Measurements from ENCODE around the gene COX5B.
"Not testable (repeated sequence)": the region's sequence is repeated elsewhere in the genome, so short reads cannot be mapped to it uniquely, and the experiment has no call there.

The COX5B gene

GRCh38 chr2:97673915-97674283 is 28.0 kb downstream of the COX5B start:
- DNase-seq: no peak

GRCh38 chr2:97675430-97676113 is 29.7 kb downstream of the COX5B start:
- DNase-seq: no peak

- DNase-seq: no peak
Observed at GRCh38 chr2:97676620-97677019, 30.8 kb downstream of the COX5B start.

- DNase-seq: no peak
Observed at GRCh38 chr2:97677480-97677879, 31.6 kb downstream of the COX5B start.

GRCh38 chr2:97678298-97678697 is 32.4 kb downstream of the COX5B start:
- DNase-seq: no peak

- DNase-seq: not testable (repeated sequence)
Observed at GRCh38 chr2:97687235-97687634, 41.4 kb downstream of the COX5B start.

- no peak for DNase-seq
Observed at GRCh38 chr2:97688062-97688827, 42.4 kb downstream of the COX5B start.

GRCh38 chr2:97691166-97691565 is 45.3 kb downstream of the COX5B start:
- DNase-seq: no peak

GRCh38 chr2:97693476-97693875 is 47.6 kb downstream of the COX5B start:
- DNase-seq: no peak

GRCh38 chr2:97695744-97696143 is 49.9 kb downstream of the COX5B start:
- DNase-seq: no peak

GRCh38 chr2:97697252-97698235 is 51.7 kb downstream of the COX5B start:
- DNase-seq: peak; percentile 52

Data from 8988T (cell line).